ENCODE results near the gene TRIM27. TPM values are rescaled to one million over a fixed set of nuclear protein-coding genes. Genes with fewer than 3 reads are reported as not detected.

The TRIM27 gene
- total RNA-seq, 6 experiments from 2014 or later: 31.5 to 54.8 (median 36.7) TPM

DNA sequence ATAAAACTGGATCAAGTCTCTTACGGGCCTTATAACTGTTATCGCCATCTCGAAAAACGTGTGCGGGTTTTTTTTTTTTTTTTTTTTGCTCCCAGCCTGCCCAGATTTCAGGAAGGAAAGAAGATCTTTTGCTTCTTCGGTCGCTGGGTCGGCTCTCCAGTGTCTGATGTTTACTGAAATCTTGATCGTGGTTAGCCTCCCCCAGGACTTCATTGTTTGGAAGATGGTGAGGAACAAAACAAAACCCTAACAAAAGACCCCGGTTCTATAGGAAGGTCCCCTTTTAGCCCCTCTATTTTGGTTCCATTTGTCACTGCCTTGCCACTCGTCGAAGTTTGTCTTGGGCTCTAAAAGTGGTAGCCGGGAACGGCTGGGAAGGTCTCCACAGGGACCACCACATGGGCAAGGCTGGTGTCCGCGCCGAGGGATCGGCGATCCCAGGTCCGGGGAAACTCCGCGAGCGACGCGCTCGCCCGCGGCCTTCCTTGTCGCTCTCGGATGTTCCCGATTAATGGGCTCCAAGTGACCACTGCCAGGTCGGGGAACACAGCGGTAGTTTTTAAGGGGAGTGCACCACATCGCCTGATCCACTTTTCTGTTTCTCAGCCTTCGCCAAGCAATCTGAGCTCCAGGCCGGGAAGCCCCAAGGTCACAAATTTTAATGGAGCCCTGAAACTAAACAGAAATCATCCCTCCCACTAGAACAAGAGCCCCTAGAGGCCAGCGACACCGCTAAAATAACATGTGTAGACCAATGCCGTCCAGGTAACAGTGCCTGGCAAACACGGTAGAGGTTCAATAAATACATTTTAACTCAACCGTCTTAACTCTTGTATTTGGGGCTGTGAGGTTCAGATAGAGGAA, 27.0 kb downstream of the TRIM27 start:
- peak overlapping the region; percentile 41 to 61 (median 58) for H3K4me3 ChIP-seq
- peak; percentile 55 to 65 (median 59) for ATAC-seq
- H3K9me3 ChIP-seq: no peaks in the 10 kb centered on the region
- H3K36me3 ChIP-seq: peaks cover 0 to 15% (median 1%) of the 10 kb centered on the region in 4 donors
- intact Hi-C loops (cut with DNase I): no loop called here
- peak overlapping the region; percentile 97 to 100 (median 99) for H3K27ac ChIP-seq
- WGBS (ENCODE audit: insufficient coverage, low coverage, low lambda C conversion rate, missing lambda C conversion rate): under 1% methylated on average over 23 of the region's 41 CpGs
- TF ChIP-seq POLR2A (IDR thresholded peaks at IDR 0.05): peak; percentile 38
- TF ChIP-seq, protein P1, sequence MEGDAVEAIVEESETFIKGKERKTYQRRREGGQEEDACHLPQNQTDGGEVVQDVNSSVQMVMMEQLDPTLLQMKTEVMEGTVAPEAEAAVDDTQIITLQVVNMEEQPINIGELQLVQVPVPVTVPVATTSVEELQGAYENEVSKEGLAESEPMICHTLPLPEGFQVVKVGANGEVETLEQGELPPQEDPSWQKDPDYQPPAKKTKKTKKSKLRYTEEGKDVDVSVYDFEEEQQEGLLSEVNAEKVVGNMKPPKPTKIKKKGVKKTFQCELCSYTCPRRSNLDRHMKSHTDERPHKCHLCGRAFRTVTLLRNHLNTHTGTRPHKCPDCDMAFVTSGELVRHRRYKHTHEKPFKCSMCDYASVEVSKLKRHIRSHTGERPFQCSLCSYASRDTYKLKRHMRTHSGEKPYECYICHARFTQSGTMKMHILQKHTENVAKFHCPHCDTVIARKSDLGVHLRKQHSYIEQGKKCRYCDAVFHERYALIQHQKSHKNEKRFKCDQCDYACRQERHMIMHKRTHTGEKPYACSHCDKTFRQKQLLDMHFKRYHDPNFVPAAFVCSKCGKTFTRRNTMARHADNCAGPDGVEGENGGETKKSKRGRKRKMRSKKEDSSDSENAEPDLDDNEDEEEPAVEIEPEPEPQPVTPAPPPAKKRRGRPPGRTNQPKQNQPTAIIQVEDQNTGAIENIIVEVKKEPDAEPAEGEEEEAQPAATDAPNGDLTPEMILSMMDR (IDR thresholded peaks at IDR 0.05): peak; percentile 11 to 24 (median 20)
- peak; percentile 52 to 73 (median 71) for DNase-seq
- peaks cover 0 to 6% (median 0%) of the 10 kb centered on the region in 4 donors for H3K4me1 ChIP-seq
- H3K27me3 ChIP-seq: no peaks in the 10 kb centered on the region

DNA sequence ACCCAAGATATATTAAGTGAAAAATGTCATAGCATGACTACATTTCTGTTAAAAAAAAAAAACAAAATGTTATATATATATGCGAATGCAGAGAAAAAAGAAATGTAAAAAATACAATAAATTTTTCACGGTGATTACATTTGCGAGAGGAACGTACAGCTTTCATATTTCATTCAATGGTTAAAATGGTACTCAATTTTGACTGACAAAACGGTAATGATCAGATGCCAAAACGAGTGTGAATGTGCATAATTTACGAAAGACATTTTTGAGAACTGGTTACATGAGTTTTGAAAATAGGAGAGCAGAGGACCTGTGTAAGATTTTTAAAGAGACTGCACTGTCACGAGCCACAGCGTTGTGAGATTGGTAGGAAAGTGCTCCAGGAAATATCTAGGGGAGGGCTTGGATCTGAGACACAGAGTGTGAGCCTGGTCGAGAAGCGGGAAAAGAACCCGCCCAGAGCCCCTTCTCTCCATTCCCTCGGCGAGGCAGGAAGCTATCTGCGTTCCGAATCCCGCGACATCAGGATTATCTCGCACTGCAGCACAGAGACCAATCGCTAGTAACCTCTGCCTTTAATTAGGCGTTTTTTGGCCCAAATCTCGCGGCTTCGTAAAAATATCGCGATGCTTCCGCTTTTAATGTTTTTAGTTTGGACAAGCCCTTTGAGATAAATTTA, 28.5 kb downstream of the TRIM27 start:
- Histone ChIP-seq H3K4me1 (peaks cover 0 to 6% (median 0%) of the 10 kb centered on the region in 4 donors), H3K36me3 (peaks cover 0 to 4% (median 0%) of the 10 kb centered on the region in 4 donors), H3K27ac (peak overlapping the region; percentile 97 to 100 (median 99)), H3K4me3 (peak overlapping the region; percentile 34 to 61 (median 58)), H3K27me3 (no peaks in the 10 kb centered on the region), H3K9me3 (no peaks in the 10 kb centered on the region)
- peak; percentile 82 for TF ChIP-seq POLR2A (IDR thresholded peaks at IDR 0.05)
- TF ChIP-seq, protein P1 (IDR thresholded peaks at IDR 0.05): no peak
- 13% methylated on average over 26 of the region's 27 CpGs for WGBS (ENCODE audit: insufficient coverage, low coverage, low lambda C conversion rate, missing lambda C conversion rate)
- DNase-seq: peak; percentile 88
- peak; percentile 75 to 86 (median 80) for ATAC-seq
- intact Hi-C loops (cut with DNase I): no loop called here

- no peak for TF ChIP-seq POLR2A (IDR thresholded peaks at IDR 0.05)
- TF ChIP-seq, protein P1 (IDR thresholded peaks at IDR 0.05): no peak
- 73% methylated on average over 9 of the region's 9 CpGs for WGBS (ENCODE audit: insufficient coverage, low coverage, low lambda C conversion rate, missing lambda C conversion rate)
- no peaks in the 10 kb centered on the region for H3K27me3 ChIP-seq
- no peak for DNase-seq
- no peaks in the 10 kb centered on the region for H3K36me3 ChIP-seq
- intact Hi-C loops (cut with DNase I): no loop called here
- no peak overlapping the region for H3K27ac ChIP-seq
- no peaks in the 10 kb centered on the region for H3K9me3 ChIP-seq
- ATAC-seq: no peak
- peaks cover 0 to 6% (median 0%) of the 10 kb centered on the region in 4 donors for H3K4me1 ChIP-seq
- H3K4me3 ChIP-seq: no peak overlapping the region
These were observed 30.5 kb downstream of the TRIM27 start for GRCh38 chr6:28893172-28893799.

GRCh38 chr6:28892525-28892924, 31.3 kb downstream of the TRIM27 start:
- WGBS (ENCODE audit: insufficient coverage, low coverage, low lambda C conversion rate, missing lambda C conversion rate): 66% methylated on average over 4 of the region's 4 CpGs
- intact Hi-C loops (cut with DNase I): no loop called here

More at GRCh38 chr6:28892525-28892924, 31.3 kb downstream of the TRIM27 start:
- no peak for TF ChIP-seq POLR2A (IDR thresholded peaks at IDR 0.05)
- TF ChIP-seq, protein P1 (IDR thresholded peaks at IDR 0.05): no peak
- H3K27me3 ChIP-seq: no peaks in the 10 kb centered on the region
- no peak for DNase-seq
- peaks cover 0 to 3% (median 0%) of the 10 kb centered on the region in 4 donors for H3K4me1 ChIP-seq
- no peak overlapping the region for H3K4me3 ChIP-seq
- no peaks in the 10 kb centered on the region for H3K36me3 ChIP-seq
- H3K9me3 ChIP-seq: no peaks in the 10 kb centered on the region
- ATAC-seq: no peak
- H3K27ac ChIP-seq: no peak overlapping the region

Data from right lobe of liver (tissue), 6 donors.